Activated CD4-positive, alpha-beta T cell treated with anti-CD3 and anti-CD28 coated beads, Interleukin-2, amount 10 ng/mL, durations not matched to agents 7 days and 5 days (primary cell): ENCODE measurements around the gene CSNK2B. TPM values are rescaled to one million over a fixed set of nuclear protein-coding genes. Genes with fewer than 3 reads are reported as not detected.
A peak's percentile ranks its signal among the peaks of the same experiment; 100 is the strongest.

ENCODE experiments used
- CTCF ChIA-PET: fragments of 350-600 bp; sonication (Branson Sonifier 250); formaldehyde crosslinking; loops from one replicate; lab custom pipeline; 2021; ENCODE audit warnings: antibody characterized with exemption; lab: Charles Lee
- POLR2A ChIA-PET: fragments of 350-600 bp; sonication (Branson Sonifier 250); formaldehyde crosslinking; loops from one replicate; lab custom pipeline; 2021; ENCODE audit warnings: antibody characterized with exemption; lab: Charles Lee
- DNase-seq: peaks from one replicate; pipeline ENCODE4 v3.0.0-alpha.2; 2020
- H3K27ac Mint-ChIP-seq: one replicate; pipeline ENCODE4 v1.8.0; 2021; ENCODE audit warnings: mild to moderate bottlenecking, moderate library complexity, mixed read lengths
- H3K27me3 Mint-ChIP-seq: one replicate; pipeline ENCODE4 v1.8.0; 2021; ENCODE audit warnings: mixed read lengths
- H3K36me3 Mint-ChIP-seq: one replicate; pipeline ENCODE4 v1.8.0; 2021; ENCODE audit warnings: low read depth, mixed read lengths
- H3K4me1 Mint-ChIP-seq: one replicate; pipeline ENCODE4 v1.8.0; 2021; ENCODE audit warnings: mixed read lengths
- H3K4me3 Mint-ChIP-seq: one replicate; pipeline ENCODE4 v1.8.0; 2021; ENCODE audit warnings: mild to moderate bottlenecking, moderate library complexity, mixed read lengths
- H3K9me3 Mint-ChIP-seq: one replicate; pipeline ENCODE4 v1.8.0; 2021; ENCODE audit warnings: mixed read lengths
- total RNA-seq, 2 experiments: library from RNA; stranded (reverse); gene quantifications; one replicate each; pipeline ENCODE4 v1.2.3, GENCODE V29; 2021

Gene CSNK2B
- total RNA-seq, 2 experiments from 2014 or later: 218 to 273 TPM

GRCh38 chr6:31687860-31688693 lies 22.2 kb downstream of the CSNK2B start:
- POLR2A ChIA-PET: no interaction called here

DNA sequence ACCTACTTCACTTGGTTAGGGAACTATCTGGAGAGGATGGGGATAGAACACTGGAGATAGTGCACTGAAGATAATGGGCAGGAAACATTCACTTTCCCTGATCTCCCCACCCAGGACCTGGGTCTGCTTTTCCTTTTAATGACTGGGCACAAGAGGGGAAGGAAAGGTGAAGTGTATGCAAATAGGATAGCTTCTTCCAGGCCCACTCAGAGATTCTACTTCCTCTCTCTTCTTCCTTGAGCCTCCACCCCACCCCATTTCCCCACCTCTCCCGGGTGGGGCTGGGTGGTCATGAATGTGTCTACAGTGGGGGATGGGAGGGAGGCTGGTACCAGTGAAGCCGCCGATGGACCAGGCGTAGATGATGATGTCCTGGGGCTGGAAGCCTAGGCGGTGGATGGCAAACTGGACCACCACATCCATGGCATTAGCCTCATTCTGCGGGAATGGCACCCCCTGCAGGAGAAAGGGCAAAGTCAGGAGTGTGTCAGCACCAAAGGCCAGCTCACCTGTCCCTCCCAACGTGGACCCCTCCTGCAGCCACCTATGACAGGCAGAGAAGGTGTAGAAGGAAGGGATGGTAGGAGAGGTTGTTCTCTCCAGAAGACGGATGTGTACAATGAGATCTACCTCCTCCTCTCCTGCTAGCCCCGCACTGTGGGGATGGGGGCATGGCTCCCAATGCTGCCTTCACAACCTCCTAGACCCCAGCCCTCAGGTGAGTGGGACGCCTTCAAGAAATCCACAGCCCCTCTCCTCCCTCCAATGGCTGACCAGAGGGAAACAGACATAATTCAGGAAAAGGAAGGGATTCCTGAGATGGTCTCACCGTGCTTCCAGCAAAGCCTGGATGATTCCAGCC lies 23.6 kb downstream of the CSNK2B start:
- Mint-ChIP-seq H3K4me3 (no peak overlapping the region), H3K9me3 (no peaks in the 10 kb centered on the region), H3K36me3 (peaks cover 55% of the 10 kb centered on the region), H3K4me1 (no peaks in the 10 kb centered on the region), H3K27ac (no peak overlapping the region), H3K27me3 (no peaks in the 10 kb centered on the region)
- DNase-seq: peak; percentile 14
- ChIA-PET CTCF (interaction anchor here (1.0 to 1.5 kb wide), 2 partner anchors 18 to 26 kb away, joined by 3 to 4 read pairs; partner anchors contain the start of gene LY6G6D), POLR2A (no interaction called here)

More at GRCh38 chr6:31687860-31688693, 22.2 kb downstream of the CSNK2B start:
- Mint-ChIP-seq H3K27me3 (no peaks in the 10 kb centered on the region), H3K9me3 (no peaks in the 10 kb centered on the region), H3K4me1 (no peaks in the 10 kb centered on the region), H3K36me3 (peaks cover 49% of the 10 kb centered on the region), H3K4me3 (no peak overlapping the region), H3K27ac (no peak overlapping the region)
- CTCF ChIA-PET: interaction anchor here (0.6 to 1.5 kb wide), 4 partner anchors 9 to 82 kb away, joined by 3 to 4 read pairs (median 3); no protein-coding TSS in a partner anchor
- DNase-seq: no peak

- no peak for DNase-seq
- no peaks in the 10 kb centered on the region for H3K9me3 Mint-ChIP-seq
- H3K4me3 Mint-ChIP-seq: no peak overlapping the region
- ChIA-PET POLR2A (no interaction called here), CTCF (interaction anchor here (0.5 to 1.7 kb wide), 4 partner anchors 10 to 150 kb away, joined by 3 to 4 read pairs (median 4); partner anchors contain the start of genes LY6G5C and LY6G6D)
- peaks cover 59% of the 10 kb centered on the region for H3K36me3 Mint-ChIP-seq
- peak overlapping the region; percentile 2 for H3K27ac Mint-ChIP-seq
- no peaks in the 10 kb centered on the region for H3K27me3 Mint-ChIP-seq
- no peaks in the 10 kb centered on the region for H3K4me1 Mint-ChIP-seq
Measured at GRCh38 chr6:31690231-31691077, 24.6 kb downstream of the CSNK2B start.

DNA sequence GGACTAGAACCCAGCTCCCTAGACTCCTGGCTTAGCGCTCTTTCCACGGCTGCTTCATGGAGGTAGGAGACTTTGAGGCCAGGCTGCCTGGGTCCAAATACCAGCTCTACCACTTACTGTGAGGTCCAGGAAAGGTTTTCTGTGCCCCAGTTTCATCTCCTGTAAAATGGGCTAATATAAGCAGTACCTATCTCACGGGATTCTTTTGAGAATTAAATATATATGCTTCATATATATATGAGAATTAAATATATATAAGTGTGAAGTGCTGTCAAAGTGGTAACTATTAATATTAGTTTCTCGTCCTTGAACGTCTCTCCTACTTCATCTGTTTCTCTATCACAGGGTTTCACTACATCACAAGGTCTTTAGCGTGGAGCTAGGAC lies 25.2 kb downstream of the CSNK2B start:
- DNase-seq: no peak
- ChIA-PET CTCF (interaction anchor here (0.5 to 1.7 kb wide), 3 partner anchors 10 to 149 kb away, joined by 3 to 4 read pairs (median 4); partner anchors contain the start of gene LY6G5C), POLR2A (no interaction called here)
- H3K4me1 Mint-ChIP-seq: no peaks in the 10 kb centered on the region
- H3K9me3 Mint-ChIP-seq: no peaks in the 10 kb centered on the region
- no peak overlapping the region for H3K4me3 Mint-ChIP-seq
- no peaks in the 10 kb centered on the region for H3K27me3 Mint-ChIP-seq
- H3K36me3 Mint-ChIP-seq: peaks cover 55% of the 10 kb centered on the region
- no peak overlapping the region for H3K27ac Mint-ChIP-seq

GRCh38 chr6:31691564-31692108 lies 25.8 kb downstream of the CSNK2B start:
- DNase-seq: no peak
- Mint-ChIP-seq H3K9me3 (no peaks in the 10 kb centered on the region), H3K27ac (no peak overlapping the region), H3K27me3 (no peaks in the 10 kb centered on the region), H3K4me3 (no peak overlapping the region), H3K36me3 (peaks cover 55% of the 10 kb centered on the region), H3K4me1 (no peaks in the 10 kb centered on the region)
- ChIA-PET POLR2A (no interaction called here), CTCF (interaction anchor here (0.5 to 1.7 kb wide), 3 partner anchors 11 to 149 kb away, joined by 3 to 4 read pairs (median 4); partner anchors contain the start of genes C6orf47 and LY6G5C)

DNA sequence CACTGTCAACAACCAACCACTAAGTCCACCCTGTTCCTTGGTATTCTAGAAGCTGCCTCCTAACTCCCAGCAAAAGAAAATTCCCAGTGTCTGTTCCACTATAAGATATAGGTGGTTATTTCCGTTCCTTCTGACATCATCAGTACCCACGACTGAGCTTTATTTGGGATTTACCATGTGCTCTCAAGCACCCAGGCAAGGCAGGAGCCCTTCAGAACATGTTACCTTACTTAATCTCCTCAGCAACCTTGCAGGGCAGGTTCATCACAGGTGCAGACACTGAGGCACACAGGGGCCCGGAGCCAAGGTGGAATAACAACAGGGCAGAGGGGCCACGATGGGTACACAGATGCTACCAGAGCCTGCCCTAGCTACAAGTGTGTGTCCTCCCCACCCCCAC lies 26.5 kb downstream of the CSNK2B start:
- H3K27ac Mint-ChIP-seq: no peak overlapping the region
- POLR2A ChIA-PET: no interaction called here
- no peaks in the 10 kb centered on the region for H3K9me3 Mint-ChIP-seq

DNA sequence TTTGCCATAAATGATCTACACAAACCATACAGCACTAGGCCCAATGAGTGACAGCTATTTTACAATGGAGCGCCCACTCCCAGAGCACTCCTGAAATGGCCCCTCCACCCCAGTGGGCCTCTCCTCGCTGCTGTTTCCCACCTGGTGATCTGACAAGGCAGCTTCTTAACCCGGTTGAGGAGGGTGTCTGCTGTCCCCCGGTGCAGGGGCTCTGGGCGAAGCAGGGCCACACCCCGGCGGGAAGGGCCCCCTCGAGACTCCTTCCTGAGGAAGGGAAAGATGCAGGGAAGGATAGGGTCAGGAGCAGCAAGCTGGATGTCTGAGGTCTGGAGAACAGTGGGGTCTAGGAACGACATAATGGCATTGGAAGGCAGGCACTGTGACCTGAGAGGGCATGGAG lies 27.0 kb downstream of the CSNK2B start:
- CTCF ChIA-PET: interaction anchor here (1.3 to 1.6 kb wide), 2 partner anchors 18 to 32 kb away, joined by 3 read pairs; partner anchors contain the start of gene C6orf47
- no peaks in the 10 kb centered on the region for H3K27me3 Mint-ChIP-seq
- DNase-seq: no peak
- no peak overlapping the region for H3K4me3 Mint-ChIP-seq
- H3K4me1 Mint-ChIP-seq: peaks cover 8% of the 10 kb centered on the region
- H3K9me3 Mint-ChIP-seq: no peaks in the 10 kb centered on the region
- POLR2A ChIA-PET: no interaction called here
- H3K36me3 Mint-ChIP-seq: peaks cover 54% of the 10 kb centered on the region
- H3K27ac Mint-ChIP-seq: no peak overlapping the region

More for the DNA sequence above, 26.5 kb downstream of the CSNK2B start:
- no peaks in the 10 kb centered on the region for H3K27me3 Mint-ChIP-seq
- no peak overlapping the region for H3K4me3 Mint-ChIP-seq
- CTCF ChIA-PET: interaction anchor here (1.3 to 1.6 kb wide), 2 partner anchors 19 to 31 kb away, joined by 3 read pairs; partner anchors contain the start of gene C6orf47
- H3K4me1 Mint-ChIP-seq: peaks cover 3% of the 10 kb centered on the region
- H3K36me3 Mint-ChIP-seq: peaks cover 55% of the 10 kb centered on the region
- no peak for DNase-seq

DNA sequence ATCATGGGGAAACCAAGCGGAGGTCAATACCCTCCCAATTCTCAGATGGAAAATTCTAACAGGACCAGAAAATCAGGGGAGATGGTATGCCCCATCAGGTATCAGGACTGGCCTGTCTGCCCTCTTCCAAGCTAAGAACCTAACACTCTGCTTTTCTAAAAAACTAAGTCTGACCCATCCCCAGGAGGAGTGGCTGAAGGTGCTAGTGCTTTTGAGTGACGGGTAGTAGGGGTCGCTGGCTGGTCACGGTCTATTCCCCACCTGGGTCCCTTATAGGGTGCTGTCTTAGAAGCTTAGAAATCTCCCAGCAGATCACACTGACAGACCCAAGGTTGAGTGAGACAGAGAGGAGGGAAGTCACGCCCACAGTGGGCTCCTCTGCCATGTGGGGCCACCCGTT lies 27.7 kb downstream of the CSNK2B start:
- Mint-ChIP-seq H3K4me1 (peaks cover 10% of the 10 kb centered on the region), H3K27ac (no peak overlapping the region), H3K36me3 (peaks cover 50% of the 10 kb centered on the region), H3K4me3 (no peak overlapping the region), H3K9me3 (no peaks in the 10 kb centered on the region), H3K27me3 (no peaks in the 10 kb centered on the region)
- ChIA-PET POLR2A (no interaction called here), CTCF (interaction anchor here (0.9 to 1.6 kb wide), 3 partner anchors 18 to 182 kb away, joined by 3 to 4 read pairs (median 3); no protein-coding TSS in a partner anchor)
- no peak for DNase-seq

DNA sequence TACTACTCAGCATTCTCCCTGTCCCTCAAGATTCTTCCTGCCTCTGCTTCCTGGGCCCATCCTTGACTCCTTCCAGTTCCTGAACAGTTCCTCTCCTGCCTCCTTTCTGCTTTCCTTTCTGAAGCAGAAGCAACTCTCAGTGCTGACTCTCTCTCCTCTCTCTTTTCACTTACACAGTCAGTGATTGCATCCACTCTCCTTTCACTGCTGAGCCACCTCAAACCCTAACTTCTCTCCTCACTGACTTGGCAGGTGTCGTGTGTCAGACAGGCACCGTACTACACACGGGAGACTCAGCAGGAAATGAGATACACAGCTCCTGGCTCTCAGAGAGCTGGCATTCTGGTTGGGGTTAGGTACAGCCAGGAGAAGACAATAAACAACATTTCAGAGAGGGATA lies 31.7 kb downstream of the CSNK2B start:
- peak overlapping the region; percentile 51 for H3K27ac Mint-ChIP-seq
- ChIA-PET POLR2A (no interaction called here), CTCF (interaction anchor here (1.1 to 1.4 kb wide), 2 partner anchors 28 to 132 kb away, joined by 4 to 5 read pairs; no protein-coding TSS in a partner anchor)
- H3K27me3 Mint-ChIP-seq: no peaks in the 10 kb centered on the region
- peaks cover 43% of the 10 kb centered on the region for H3K36me3 Mint-ChIP-seq
- no peaks in the 10 kb centered on the region for H3K9me3 Mint-ChIP-seq
- H3K4me3 Mint-ChIP-seq: no peak overlapping the region
- no peak for DNase-seq
- peaks cover 29% of the 10 kb centered on the region for H3K4me1 Mint-ChIP-seq

DNA sequence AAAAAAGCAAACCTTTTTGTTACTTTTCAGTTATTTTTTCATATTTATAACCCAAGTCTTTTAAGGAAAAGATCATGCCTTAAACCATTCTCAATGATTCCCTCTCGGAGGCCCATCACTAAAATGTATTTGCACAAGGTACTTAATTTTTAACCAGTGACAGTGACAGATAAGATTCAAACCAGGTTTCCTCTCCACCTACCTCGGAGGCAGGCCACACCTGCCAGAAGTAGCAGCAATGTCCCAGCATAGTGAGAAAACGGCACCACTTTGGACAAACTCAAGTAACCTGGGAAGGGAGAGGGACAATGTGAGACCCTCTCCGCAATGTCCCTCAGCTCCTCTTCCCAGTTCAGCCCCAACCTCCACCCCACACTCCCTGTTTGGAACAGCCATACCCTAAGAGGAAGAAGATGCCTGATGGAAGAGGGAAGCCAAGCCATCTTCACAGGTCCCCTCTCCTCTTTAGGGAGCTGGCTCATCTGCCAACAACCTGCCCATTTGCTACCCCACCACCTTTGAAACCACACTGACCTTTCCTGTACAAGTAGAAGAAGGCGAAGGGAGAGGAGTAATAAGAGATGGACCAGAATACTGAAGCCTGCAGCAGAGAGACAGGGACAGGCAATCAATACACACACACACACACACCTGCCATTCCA lies 35.0 kb downstream of the CSNK2B start:
- H3K4me3 Mint-ChIP-seq: peak overlapping the region; percentile 96

More for the DNA sequence above, 35.0 kb downstream of the CSNK2B start:
- ChIA-PET POLR2A (no interaction called here), CTCF (no interaction called here)
- no peaks in the 10 kb centered on the region for H3K9me3 Mint-ChIP-seq
- H3K27me3 Mint-ChIP-seq: no peaks in the 10 kb centered on the region
- H3K27ac Mint-ChIP-seq: peak overlapping the region; percentile 66
- DNase-seq: no peak
- H3K36me3 Mint-ChIP-seq: peaks cover 31% of the 10 kb centered on the region
- H3K4me1 Mint-ChIP-seq: peaks cover 35% of the 10 kb centered on the region
